Stimulated activated naive CD8-positive, alpha-beta T cell treated with anti-CD3 and anti-CD28 coated beads, Interleukin-15, amount 100 ng/mL, for 72 hours (primary cell): Measurements from ENCODE around the gene TBL1X.
"Not testable (repeated sequence)": the region's sequence is repeated elsewhere in the genome, so short reads cannot be mapped to it uniquely, and the experiment has no call there.

Experiments
- ATAC-seq: fragments of 150-1000 bp; cut with Tn5 transposase; 2 replicates; pipeline ENCODE4 v1.10.0; 2021; ENCODE audit warnings: mild to moderate bottlenecking, moderate library complexity
- DNase-seq, 2 donors: peaks; one replicate each; pipeline ENCODE4 v3.0.0; 2021 to 2022
- H3K27ac Mint-ChIP-seq, 2 donors: one replicate each; pipeline ENCODE4 v1.8.0; 2022; ENCODE audit warnings: mild to moderate bottlenecking in 2 of 2, mixed read lengths in 2 of 2, moderate library complexity in 2 of 2
- H3K27me3 Mint-ChIP-seq: one replicate; pipeline ENCODE4 v1.8.0; 2022; ENCODE audit warnings: mixed read lengths
- H3K4me1 Mint-ChIP-seq: one replicate; pipeline ENCODE4 v1.8.0; 2022; ENCODE audit warnings: mild to moderate bottlenecking, mixed read lengths
- H3K4me3 Mint-ChIP-seq, 2 donors: one replicate each; pipeline ENCODE4 v1.8.0; 2022; ENCODE audit warnings: mild to moderate bottlenecking in 2 of 2, mixed read lengths in 2 of 2, moderate library complexity in 1 of 2
- H3K9me3 Mint-ChIP-seq, 2 donors: one replicate each; pipeline ENCODE4 v1.8.0; 2022; ENCODE audit warnings: mixed read lengths in 2 of 2

TBL1X gene

GRCh38 chrX:9464435-9465371 lies at the start of gene TBL1X:
Gene TBL1X (plus strand): TSS chrX:9465058. CDS start chrX:9653587, 188,529 bp downstream.
- no peaks in the 10 kb centered on the region for H3K9me3 Mint-ChIP-seq
- ATAC-seq (peak; percentile 42), DNase-seq (peak; percentile 58 to 70)
- peak within 1 kb of the TSS; percentile 98 to 99 for H3K27ac Mint-ChIP-seq
- H3K4me1 Mint-ChIP-seq, result peaks cover 41% of the 10 kb centered on the region
- peak within 1 kb of the TSS; percentile 89 for H3K4me3 Mint-ChIP-seq
- no peaks in the 10 kb centered on the region for H3K27me3 Mint-ChIP-seq

DNA sequence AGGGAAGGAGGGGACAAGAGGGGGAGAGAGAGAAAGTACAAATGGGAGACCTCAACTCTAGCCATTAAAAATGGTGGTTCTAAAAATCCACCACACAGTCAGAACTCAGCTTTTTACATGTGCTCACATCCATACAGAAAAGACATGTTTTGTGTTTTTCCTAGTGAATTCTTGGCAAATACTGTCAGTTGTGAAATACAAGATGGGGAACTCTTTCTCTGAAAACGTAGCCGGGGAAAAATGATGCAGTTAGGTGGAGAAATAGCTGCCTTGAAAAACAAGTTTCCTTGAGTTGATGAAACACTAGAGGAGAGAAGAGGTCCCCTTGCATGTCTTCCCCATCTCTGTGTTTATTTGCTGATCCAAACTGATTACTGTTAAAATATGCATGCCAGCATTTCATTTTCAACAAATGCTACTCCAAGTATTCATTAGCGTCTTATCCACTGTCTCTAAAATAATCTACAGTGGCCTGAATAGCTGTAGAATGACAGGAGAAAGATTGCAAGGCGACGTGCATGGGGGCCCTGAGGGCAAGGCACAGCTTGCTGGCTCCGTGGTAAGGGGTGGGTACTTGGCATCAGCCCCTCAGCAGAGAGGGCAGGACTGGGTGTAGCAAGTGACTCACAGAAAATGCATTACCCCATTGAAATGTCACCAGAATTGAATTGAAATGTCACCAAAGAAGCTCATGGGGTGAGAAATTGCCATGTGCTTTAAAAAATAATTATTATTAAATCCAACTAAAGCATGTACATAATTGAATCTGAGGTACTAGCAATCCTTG lies 48.1 kb upstream of the TBL1X start:
- no peaks in the 10 kb centered on the region for H3K27me3 Mint-ChIP-seq
- no peak overlapping the region for H3K4me3 Mint-ChIP-seq
- H3K27ac Mint-ChIP-seq, result no peak overlapping the region
- H3K9me3 Mint-ChIP-seq, result no peaks in the 10 kb centered on the region
- ATAC-seq (no peak), DNase-seq (no peak)
- peaks cover 12% of the 10 kb centered on the region for H3K4me1 Mint-ChIP-seq

DNA sequence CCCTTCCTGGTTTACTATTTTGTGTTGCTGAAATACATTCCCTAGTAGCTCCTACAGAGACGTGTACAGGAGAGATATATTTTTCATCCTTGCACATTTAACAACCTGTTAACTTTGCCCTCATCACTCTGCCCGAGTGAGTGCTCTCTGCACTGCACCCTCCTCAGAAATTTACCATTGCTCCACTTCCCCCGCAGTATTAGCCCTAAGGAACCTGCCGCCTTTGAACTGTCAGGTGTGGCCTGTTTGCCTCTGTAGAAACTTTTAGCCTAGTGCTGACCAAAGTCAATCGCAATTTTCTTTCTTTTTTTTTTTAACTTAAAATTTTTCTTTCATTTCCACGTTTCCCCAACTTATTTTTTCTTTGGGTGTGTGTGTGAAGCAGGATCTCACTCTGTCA lies 46.6 kb upstream of the TBL1X start:
- H3K27me3 Mint-ChIP-seq, result no peaks in the 10 kb centered on the region
- ATAC-seq (no peak), DNase-seq (no peak)
- H3K9me3 Mint-ChIP-seq, result no peaks in the 10 kb centered on the region
- no peak overlapping the region for H3K4me3 Mint-ChIP-seq
- no peak overlapping the region for H3K27ac Mint-ChIP-seq
- peaks cover 12% of the 10 kb centered on the region for H3K4me1 Mint-ChIP-seq

DNA sequence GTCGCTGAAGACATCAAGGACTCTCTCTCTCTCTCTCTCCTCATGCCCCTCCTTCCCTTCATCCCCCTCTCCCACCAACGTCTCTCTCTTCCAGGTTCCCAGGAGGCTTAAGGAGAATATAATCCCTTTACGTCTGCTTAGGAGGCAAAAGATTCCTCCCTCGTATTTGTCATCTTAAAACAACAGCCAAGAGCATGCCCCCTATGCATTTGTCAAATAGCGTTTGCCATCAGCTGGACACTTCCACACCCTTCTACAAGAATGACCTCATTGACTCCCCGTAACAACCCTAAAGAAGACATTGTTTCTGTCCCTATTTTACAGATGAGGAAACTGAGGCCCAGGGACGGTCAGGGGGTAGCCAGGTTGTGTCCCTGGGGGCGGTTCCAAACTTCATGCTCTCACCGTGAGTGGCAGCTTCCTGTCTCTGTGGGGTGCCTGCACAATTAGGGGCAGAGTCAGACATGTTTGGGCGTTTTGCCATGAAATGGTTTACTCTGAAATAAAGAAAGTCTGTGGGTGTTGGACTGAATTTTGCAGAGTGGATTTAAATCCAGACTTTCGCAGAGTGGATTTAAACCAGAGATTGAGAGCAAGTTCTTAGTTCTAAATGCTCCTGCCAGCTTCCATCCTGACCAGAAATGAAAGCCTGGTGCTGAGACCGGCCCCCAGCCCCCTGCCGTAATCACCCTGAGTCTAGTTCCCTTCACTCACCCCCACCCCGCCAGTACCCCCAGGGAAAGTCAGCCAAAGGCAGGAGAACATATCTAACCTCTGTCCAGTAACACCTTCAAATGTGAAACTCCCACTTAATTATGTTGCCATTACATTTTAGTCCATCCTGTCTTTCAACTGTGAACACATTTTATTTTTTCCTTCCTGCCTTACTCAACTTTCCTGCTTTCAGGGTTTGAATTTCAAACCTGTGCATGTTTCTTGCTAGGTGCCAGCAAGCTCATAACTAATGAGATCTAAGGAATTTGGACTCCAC lies 44.3 kb upstream of the TBL1X start:
- Mint-ChIP-seq H3K27me3 (no peaks in the 10 kb centered on the region), H3K4me1 (peaks cover 12% of the 10 kb centered on the region), H3K9me3 (peaks cover 0 to 7% of the 10 kb centered on the region in 2 donors), H3K27ac (peak overlapping the region; percentile 63 to 81), H3K4me3 (peak overlapping the region in 1 of 2 donors; percentile 29)
- no peak for DNase-seq
- ATAC-seq, result no peak

- DNase-seq, result no peak
- no peak overlapping the region for H3K4me3 Mint-ChIP-seq
- H3K27me3 Mint-ChIP-seq, result no peaks in the 10 kb centered on the region
- no peak overlapping the region for H3K27ac Mint-ChIP-seq
- no peak for ATAC-seq
- no peaks in the 10 kb centered on the region for H3K4me1 Mint-ChIP-seq
- no peaks in the 10 kb centered on the region for H3K9me3 Mint-ChIP-seq
These were observed 35.1 kb upstream of the TBL1X start for GRCh38 chrX:9429767-9430166.

DNA sequence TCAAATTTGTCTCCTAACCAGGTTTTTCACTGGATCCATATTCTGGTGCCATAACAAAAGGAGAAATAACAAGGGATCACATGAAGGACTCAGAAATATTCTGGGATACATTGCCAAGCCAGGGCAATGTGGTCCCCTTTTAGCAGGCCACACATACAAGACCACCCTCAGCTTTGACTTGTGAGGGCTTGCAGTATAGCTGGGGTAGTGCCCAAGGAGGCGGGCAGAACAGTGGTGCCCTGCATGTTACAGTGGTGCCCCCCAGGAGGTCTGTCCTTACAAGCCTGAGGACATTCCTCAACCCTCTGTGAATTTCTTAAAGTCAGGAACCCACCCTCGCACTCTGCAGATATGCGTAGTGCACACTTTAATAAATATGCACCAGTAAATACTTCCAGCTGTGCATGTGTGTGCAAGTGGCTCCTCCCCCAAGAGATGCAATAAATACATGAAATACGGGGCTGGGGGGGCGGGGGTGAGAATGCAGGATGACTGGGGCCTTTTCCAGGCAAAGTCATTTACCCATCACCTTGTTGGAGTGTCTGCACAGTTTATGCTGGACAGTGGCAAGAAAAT lies 34.4 kb upstream of the TBL1X start:
- H3K27ac Mint-ChIP-seq, result no peak overlapping the region
- DNase-seq, result no peak
- H3K4me3 Mint-ChIP-seq, result no peak overlapping the region
- no peaks in the 10 kb centered on the region for H3K9me3 Mint-ChIP-seq
- no peaks in the 10 kb centered on the region for H3K27me3 Mint-ChIP-seq
- no peak for ATAC-seq
- H3K4me1 Mint-ChIP-seq, result no peaks in the 10 kb centered on the region

- DNase-seq, result no peak
- Mint-ChIP-seq H3K4me1 (no peaks in the 10 kb centered on the region), H3K27me3 (no peaks in the 10 kb centered on the region), H3K9me3 (no peaks in the 10 kb centered on the region), H3K4me3 (no peak overlapping the region), H3K27ac (no peak overlapping the region)
- no peak for ATAC-seq
These were observed 33.6 kb upstream of the TBL1X start for GRCh38 chrX:9431281-9431680.

DNA sequence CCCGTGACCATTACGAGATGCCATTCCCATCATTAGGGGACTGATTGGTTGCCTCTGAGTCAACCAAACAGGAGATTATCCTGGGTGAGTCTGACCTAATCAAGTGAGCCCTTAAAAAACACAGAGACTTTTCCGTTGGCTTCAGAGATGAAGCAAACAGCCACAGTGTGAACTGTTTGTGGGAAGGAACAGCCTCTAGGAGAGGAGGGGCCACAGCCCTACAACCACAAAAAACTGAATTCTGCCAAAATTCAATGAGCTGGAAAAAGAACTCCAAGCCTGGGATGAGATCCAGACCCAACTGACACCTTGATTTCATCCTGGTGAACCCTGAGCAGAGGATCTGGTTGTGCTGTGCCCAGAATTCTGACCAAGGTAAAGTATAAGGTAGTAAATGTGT lies 31.3 kb upstream of the TBL1X start:
- H3K27me3 Mint-ChIP-seq, result no peaks in the 10 kb centered on the region
- ATAC-seq (no peak), DNase-seq (no peak)
- no peaks in the 10 kb centered on the region for H3K9me3 Mint-ChIP-seq
- H3K4me3 Mint-ChIP-seq, result no peak overlapping the region
- H3K27ac Mint-ChIP-seq, result no peak overlapping the region
- no peaks in the 10 kb centered on the region for H3K4me1 Mint-ChIP-seq

DNA sequence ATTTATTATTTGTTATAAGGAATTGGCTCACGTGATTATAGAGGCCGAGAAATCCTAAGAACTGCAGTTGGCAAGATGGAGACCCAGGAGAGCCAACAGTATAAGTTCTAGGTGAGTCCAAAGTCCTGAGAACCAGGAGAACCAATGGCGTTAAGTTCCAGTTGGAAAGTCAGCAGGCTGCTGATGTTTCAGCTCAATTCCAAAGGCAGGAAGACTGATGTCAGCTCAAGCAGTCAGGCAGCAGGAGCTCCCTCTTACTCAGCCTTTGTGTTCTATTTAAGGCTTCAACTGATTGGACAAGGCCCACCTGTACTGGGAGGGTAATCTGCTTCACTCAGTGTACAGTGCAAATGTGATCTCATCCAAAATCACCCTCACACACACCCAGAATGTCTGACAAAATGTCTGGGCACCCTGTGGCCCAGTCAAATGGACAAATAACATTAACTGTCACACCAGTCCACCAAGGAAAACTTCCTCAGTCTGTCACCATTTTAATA lies 30.8 kb upstream of the TBL1X start:
- DNase-seq, result no peak
- H3K27ac Mint-ChIP-seq, result no peak overlapping the region
- no peak for ATAC-seq
- H3K9me3 Mint-ChIP-seq, result no peaks in the 10 kb centered on the region
- H3K4me1 Mint-ChIP-seq, result no peaks in the 10 kb centered on the region
- no peaks in the 10 kb centered on the region for H3K27me3 Mint-ChIP-seq
- no peak overlapping the region for H3K4me3 Mint-ChIP-seq

GRCh38 chrX:9435086-9435485 lies 29.8 kb upstream of the TBL1X start:
- not testable (repeated sequence) for H3K27ac Mint-ChIP-seq, H3K4me3 Mint-ChIP-seq, H3K9me3 Mint-ChIP-seq, DNase-seq, H3K4me1 Mint-ChIP-seq, ATAC-seq, H3K27me3 Mint-ChIP-seq

GRCh38 chrX:9436812-9437211 lies 28.0 kb upstream of the TBL1X start:
- Mint-ChIP-seq H3K4me1 (peaks cover 12% of the 10 kb centered on the region), H3K27me3 (no peaks in the 10 kb centered on the region)

DNA sequence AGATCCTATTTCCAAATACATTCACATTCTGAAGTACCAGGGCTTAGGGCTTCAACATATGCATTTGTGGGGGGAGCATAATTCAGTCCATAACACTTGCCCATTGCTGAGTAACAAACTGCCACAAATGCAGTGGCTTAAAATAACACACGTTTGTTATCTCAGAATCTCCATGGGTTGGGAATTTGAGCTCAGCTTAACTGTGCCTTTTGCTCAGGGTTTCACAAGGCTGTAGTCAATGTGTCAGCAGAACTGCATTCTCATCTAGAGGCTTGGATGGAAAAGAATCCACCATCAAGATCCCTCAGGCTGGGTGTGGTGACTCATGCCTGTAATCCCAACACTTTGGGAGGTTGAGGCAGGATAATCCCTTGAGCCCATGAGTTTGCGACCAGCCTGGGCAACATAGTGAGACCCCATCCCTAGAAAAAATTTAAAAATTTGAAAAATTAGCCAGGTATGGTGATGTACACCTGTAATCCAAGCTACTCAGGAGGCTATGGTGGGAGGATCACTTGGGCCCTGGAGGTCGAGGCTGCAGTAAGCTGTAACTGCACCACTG lies 25.8 kb upstream of the TBL1X start:
- Mint-ChIP-seq H3K9me3 (no peaks in the 10 kb centered on the region), H3K27ac (no peak overlapping the region), H3K27me3 (no peaks in the 10 kb centered on the region), H3K4me3 (no peak overlapping the region), H3K4me1 (peaks cover 12% of the 10 kb centered on the region)
- DNase-seq (no peak), ATAC-seq (no peak)

More at GRCh38 chrX:9436812-9437211, 28.0 kb upstream of the TBL1X start:
- H3K9me3 Mint-ChIP-seq, result no peaks in the 10 kb centered on the region
- H3K4me3 Mint-ChIP-seq, result no peak overlapping the region
- DNase-seq, result no peak
- ATAC-seq, result no peak
- H3K27ac Mint-ChIP-seq, result no peak overlapping the region

GRCh38 chrX:9440116-9440844 lies 24.6 kb upstream of the TBL1X start:
- ATAC-seq, result no peak
- no peak overlapping the region for H3K27ac Mint-ChIP-seq
- no peaks in the 10 kb centered on the region for H3K27me3 Mint-ChIP-seq
- no peak overlapping the region for H3K4me3 Mint-ChIP-seq
- H3K9me3 Mint-ChIP-seq, result no peaks in the 10 kb centered on the region
- peaks cover 19% of the 10 kb centered on the region for H3K4me1 Mint-ChIP-seq
- DNase-seq, result no peak

DNA sequence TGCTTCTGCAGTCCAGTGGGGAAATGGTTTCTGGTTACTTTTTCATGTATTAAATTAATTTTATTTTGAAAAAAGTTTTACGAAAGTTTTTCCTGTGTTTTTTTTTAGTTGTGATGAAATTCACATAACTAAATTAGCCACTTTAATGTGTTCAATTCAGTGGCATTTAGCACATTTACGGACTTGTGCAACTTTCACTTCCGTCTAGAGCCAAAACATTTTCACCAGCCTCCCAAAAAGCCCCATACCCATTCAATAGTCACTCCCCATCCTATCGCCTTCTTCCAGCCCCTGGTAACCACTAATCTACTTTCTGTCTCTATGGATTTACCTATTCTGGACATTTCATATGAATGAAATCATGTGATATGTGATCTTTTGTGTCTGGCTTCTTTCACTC lies 22.8 kb upstream of the TBL1X start:
- no peak overlapping the region for H3K4me3 Mint-ChIP-seq
- H3K27ac Mint-ChIP-seq, result no peak overlapping the region
- no peaks in the 10 kb centered on the region for H3K9me3 Mint-ChIP-seq
- DNase-seq (no peak), ATAC-seq (no peak)
- H3K4me1 Mint-ChIP-seq, result peaks cover 19% of the 10 kb centered on the region
- no peaks in the 10 kb centered on the region for H3K27me3 Mint-ChIP-seq
